ENCODE results near the gene GRK5.

Gene GRK5

GRCh38 chr10:119251315-119251708 is 43.9 kb downstream of the GRK5 start:
- H3K36me3 ChIP-seq, result no peaks in the 10 kb centered on the region
- no peaks in the 10 kb centered on the region for H3K27me3 ChIP-seq
- H3K4me3 ChIP-seq, result no peak overlapping the region
- H3K4me1 ChIP-seq, result peaks cover 0 to 99% (median 70%) of the 10 kb centered on the region in 4 donors
- no peak for DNase-seq
- no peaks in the 10 kb centered on the region for H3K9me3 ChIP-seq
- TF ChIP-seq CTCF (IDR thresholded peaks at IDR 0.05), result no peak
- intact Hi-C loops (cut with DNase I; ENCODE audit: low total_unique reads), result loop anchor here (5.0 kb wide), 1 partner anchor 39 kb away; no protein-coding TSS in a partner anchor
- H3K27ac ChIP-seq, result peak overlapping the region; percentile 85

- no peaks in the 10 kb centered on the region for H3K27me3 ChIP-seq
- DNase-seq, result no peak
- H3K9me3 ChIP-seq, result no peaks in the 10 kb centered on the region
- no peaks in the 10 kb centered on the region for H3K36me3 ChIP-seq
- intact Hi-C loops (cut with DNase I; ENCODE audit: low total_unique reads), result loop anchor here (5.0 kb wide), 1 partner anchor 40 kb away; no protein-coding TSS in a partner anchor
- H3K27ac ChIP-seq, result peak overlapping the region; percentile 85
- peak in 1 of 2 experiments; percentile 37 for TF ChIP-seq CTCF (IDR thresholded peaks at IDR 0.05)
- no peak overlapping the region for H3K4me3 ChIP-seq
- peaks cover 0 to 93% (median 62%) of the 10 kb centered on the region in 4 donors for H3K4me1 ChIP-seq
Observed at GRCh38 chr10:119252051-119252465, 44.7 kb downstream of the GRK5 start.

GRCh38 chr10:119252470-119253151 is 45.2 kb downstream of the GRK5 start:
- H3K4me1 ChIP-seq, result peaks cover 0 to 87% (median 58%) of the 10 kb centered on the region in 4 donors
- intact Hi-C loops (cut with DNase I; ENCODE audit: low total_unique reads), result loop anchor here (5.0 kb wide), 1 partner anchor 40 kb away; no protein-coding TSS in a partner anchor

GRCh38 chr10:119253433-119254174 is 46.2 kb downstream of the GRK5 start:
- Histone ChIP-seq H3K4me1 (peaks cover 0 to 80% (median 55%) of the 10 kb centered on the region in 4 donors), H3K9me3 (no peaks in the 10 kb centered on the region), H3K4me3 (peak overlapping the region in 1 of 2 donors; percentile 3), H3K27me3 (no peaks in the 10 kb centered on the region), H3K36me3 (no peaks in the 10 kb centered on the region), H3K27ac (peak overlapping the region; percentile 85)
- peak; percentile 19 to 23 for TF ChIP-seq CTCF (IDR thresholded peaks at IDR 0.05)
- intact Hi-C loops (cut with DNase I; ENCODE audit: low total_unique reads), result loop anchor here (5.0 kb wide), 1 partner anchor 41 kb away; no protein-coding TSS in a partner anchor
- DNase-seq, result peak; percentile 89 to 95

More at GRCh38 chr10:119252470-119253151, 45.2 kb downstream of the GRK5 start:
- Histone ChIP-seq H3K36me3 (no peaks in the 10 kb centered on the region), H3K27me3 (no peaks in the 10 kb centered on the region), H3K9me3 (no peaks in the 10 kb centered on the region), H3K27ac (peak overlapping the region; percentile 85), H3K4me3 (no peak overlapping the region)
- TF ChIP-seq CTCF (IDR thresholded peaks at IDR 0.05), result no peak
- no peak for DNase-seq

- Histone ChIP-seq H3K4me3 (no peak overlapping the region), H3K27ac (peak overlapping the region; percentile 85), H3K4me1 (peaks cover 0 to 74% (median 55%) of the 10 kb centered on the region in 4 donors), H3K9me3 (no peaks in the 10 kb centered on the region), H3K27me3 (no peaks in the 10 kb centered on the region), H3K36me3 (no peaks in the 10 kb centered on the region)
- DNase-seq, result no peak
- intact Hi-C loops (cut with DNase I; ENCODE audit: low total_unique reads), result loop anchor here (5.0 kb wide), 1 partner anchor 42 kb away; no protein-coding TSS in a partner anchor
- no peak for TF ChIP-seq CTCF (IDR thresholded peaks at IDR 0.05)
Observed at GRCh38 chr10:119254335-119254734, 47.0 kb downstream of the GRK5 start.

Measured in tibial artery (tissue), 4 donors.